8988T (cell line): ENCODE results near the gene CXCL8.

Experiments
- DNase-seq: peaks from one replicate; pipeline ENCODE4 v3.0.0; 2011

Gene CXCL8

DNA sequence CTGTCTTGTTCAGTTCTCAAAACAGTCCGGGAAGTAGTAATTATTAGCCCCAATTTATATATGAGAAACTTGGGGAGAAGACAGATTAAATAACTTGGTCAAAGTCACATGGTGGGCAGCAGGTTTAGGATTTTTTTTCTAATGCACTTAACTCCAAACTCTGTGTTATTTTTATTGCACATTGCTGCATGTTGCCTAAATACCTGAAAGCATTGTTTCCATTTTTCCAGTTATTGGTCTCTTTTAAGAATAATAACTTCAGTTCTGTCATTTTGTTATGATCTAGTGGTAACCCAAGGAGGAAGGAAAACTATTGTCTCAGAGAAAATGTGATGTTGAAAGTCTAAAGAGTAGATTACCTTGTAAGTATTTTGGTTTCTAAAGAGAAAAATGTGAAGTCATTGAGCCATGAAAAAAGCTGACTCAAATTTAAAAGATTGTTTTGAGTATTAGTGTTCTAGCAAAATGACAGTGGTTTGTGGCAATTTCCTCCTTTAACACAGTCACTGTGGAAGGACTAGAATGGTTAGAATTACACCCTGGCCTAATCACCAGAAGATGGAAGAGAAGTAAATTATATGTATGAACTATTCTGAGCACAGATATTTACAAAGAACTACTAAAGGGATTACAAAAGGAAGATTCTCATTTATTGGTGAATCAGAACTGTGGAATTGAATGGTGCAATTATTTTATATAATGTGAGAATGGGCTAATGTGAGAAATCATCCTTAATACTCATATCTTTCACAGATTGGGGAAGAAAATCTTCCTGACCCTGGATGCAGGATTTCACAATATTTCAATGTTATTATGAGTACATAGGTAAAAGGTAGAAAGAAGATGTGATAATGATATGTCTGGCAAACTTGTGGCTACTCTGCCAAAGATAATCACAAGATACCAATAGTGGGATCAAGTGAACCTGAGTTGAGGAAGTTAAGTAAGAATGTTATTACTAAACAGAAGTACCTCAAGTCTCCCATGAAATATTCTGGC is 21.7 kb upstream of the CXCL8 start:
- no peak for DNase-seq

DNA sequence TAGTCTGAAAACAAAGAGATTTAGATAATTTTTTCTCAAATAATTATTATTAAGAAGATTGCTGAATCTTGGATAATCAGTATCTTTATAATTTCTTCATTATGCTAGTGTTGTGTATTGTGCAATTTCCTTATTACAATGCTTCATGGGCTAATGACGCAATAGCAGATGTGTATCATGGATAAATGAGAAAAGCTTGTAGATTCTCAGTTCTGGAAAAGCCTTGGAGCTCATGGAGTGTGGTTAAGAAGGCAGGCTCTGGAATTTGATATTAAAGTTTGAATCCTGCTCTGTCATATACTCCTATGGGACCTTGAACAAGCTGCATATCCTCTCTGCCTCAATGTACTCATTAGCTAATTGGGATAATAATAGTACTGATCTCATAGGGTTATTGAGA is 18.9 kb upstream of the CXCL8 start:
- no peak for DNase-seq

DNA sequence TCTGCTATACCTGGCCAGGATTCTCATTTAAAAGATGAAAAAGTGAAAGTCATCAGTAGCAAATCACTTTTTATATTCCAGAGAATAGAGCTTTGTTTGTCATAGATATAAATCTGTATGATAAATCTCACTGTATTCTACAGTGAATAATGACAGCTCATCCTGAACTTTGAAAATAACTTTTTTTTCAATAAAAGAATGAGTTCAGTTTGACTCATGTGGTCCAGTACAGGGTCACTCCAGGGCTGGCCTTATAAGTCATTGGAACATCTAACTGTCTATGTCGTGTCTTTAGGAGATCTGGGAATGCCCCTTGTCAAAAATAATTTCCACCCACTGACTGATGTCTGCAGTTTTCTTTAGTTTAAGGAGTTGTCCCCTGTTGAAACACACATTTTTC is 18.5 kb upstream of the CXCL8 start:
- no peak for DNase-seq

DNA sequence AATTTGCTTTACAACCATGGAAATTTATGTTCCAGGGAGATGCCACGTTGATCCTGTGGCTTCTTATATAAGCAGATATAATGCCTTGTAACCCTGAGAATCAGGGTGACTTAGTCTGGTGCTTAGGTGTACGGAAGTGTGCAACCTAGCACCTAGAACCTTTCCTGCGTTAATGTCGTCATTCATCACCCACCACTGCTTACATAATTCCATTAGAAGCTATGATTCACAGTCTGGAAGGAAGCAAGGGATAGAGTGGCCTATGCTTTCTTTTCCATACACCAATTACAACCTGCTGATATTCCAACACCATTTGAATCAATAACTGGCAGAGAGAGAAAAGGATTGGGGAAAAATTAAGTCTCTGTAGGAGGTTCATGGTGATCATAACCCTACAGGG is 17.3 kb upstream of the CXCL8 start:
- DNase-seq, result no peak

DNA sequence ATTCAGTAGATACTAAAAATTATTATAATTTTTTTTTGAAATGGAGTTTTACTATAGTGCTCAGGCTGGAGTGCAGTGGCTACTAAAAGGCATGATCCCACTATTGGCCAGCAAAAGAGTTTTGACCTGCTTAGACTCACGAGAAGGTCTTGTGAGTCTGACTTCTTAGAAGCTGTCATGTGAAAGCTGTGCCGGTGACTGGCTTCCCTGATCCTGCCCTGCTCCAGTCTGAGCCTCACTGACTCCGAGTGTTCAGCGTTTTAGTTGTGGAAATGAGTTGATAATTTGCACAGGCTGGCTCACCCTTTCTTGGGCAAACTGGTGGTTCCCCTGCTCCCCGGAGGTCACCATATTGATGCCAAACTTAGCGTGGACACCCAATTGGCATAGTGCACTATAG is 16.4 kb upstream of the CXCL8 start:
- DNase-seq, result no peak

DNA sequence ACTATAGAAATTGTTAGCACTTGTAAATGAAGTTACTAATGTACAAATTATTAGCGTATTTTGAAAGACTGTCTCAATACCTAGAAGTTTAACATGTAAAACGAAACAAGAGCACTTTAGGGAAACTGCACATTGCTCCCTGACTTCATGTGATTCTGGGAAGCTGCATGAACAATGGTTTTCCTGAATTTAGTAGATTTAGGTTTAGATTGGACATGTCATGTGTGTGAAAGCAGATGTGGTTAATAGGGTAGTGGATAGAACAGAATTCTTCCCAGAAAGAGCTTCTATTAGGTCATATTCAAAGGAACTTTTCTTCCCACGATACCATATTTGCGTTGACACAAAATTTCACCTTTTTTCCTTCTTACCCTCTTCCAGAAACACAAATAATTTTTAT is 14.9 kb upstream of the CXCL8 start:
- DNase-seq, result no peak

DNA sequence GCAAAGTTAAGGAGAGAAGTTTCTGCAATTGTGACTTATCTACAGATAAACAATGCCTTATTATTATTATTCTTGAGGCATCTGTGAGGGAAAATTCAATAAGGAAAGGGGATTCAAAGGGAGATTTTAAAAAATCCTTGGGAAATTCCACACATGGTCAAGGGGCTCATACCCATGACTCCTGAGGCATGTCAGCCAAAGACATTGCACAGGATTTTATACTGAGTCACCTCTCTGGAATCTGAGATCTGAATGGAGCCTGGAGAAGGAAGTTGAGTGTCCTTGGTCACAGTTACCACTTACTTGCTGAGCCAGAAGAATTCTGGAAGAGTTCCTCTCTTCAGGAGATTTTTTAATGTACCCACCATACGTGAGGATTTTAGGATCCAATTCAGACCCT is 14.4 kb upstream of the CXCL8 start:
- DNase-seq, result peak; percentile 15

DNA sequence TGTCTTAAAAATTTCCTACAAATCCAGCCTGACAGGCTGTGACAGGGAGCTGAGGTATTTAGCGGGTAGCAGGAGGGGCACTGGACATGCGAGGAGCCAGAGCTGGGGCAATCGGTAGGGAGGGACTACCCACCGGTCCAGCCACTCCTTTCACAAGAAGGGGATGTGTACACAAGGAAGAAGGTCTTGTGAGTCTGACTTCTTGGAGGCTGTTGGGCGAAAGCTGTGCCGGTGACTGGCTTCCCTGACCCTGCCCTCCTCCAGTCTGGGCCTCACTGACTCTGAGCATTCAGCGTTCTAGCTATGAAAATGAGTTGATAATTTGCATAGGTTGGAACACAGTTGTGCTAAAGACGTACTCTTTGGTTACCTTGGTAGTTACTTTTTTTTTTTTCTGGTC is 12.7 kb upstream of the CXCL8 start:
- DNase-seq, result no peak

DNA sequence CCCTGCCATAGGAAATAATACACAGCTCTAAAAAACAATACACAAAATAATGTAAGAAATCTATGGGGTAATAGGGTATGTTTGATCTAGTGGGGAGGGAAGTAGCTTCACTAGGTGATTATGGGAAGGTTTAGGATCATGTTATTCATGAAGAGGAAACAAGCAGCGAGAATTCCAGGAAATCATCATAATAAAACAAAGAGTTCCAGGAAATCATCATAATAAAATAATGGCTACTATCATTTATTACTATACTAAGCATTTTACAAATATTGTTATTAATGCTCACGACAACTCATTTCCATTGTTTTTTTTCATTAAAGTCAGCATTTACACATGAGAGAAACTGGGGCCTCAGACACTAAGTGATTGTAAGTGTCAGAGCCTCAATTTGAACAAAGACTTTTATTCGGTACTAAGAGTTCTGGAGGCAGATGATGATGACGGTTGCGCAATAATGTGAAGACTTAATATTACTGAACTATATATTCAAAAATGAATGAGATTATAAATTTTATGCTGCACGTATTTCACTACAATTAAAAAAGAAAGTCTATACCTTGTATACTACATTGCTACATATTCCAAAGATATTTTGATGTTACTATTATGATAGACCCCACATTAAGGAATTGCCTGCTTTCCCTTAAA is 12.2 kb upstream of the CXCL8 start:
- no peak for DNase-seq

DNA sequence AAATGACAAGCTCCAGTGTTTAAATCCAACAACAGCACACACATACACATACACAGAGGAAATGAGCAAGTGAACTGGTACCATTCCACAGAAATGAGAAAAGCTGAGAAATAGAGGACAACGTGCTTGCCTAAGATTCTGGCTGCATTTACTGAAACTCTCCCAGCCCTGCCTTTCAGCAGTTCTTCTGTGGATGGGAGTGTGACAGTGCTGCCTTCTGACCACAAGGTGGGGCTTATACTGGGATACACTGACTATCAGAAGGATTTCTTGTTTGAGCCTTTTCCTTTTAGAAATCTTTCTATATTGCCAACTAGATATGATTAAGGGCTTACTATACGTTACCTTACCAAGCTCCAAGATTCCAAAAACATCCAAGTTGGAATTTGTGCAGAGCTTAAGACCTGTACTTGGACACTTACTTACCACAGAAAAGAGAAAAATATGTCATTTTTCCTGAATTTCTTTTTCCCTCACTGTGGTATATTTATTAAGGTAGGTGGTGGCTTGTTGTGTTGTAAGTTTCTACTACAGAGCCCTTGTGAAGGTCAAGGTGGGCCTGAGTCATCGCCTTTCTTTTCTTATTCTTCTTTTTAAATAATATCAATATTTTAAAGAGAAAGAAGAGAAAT is 10.7 kb upstream of the CXCL8 start:
- DNase-seq, result peak; percentile 20

DNA sequence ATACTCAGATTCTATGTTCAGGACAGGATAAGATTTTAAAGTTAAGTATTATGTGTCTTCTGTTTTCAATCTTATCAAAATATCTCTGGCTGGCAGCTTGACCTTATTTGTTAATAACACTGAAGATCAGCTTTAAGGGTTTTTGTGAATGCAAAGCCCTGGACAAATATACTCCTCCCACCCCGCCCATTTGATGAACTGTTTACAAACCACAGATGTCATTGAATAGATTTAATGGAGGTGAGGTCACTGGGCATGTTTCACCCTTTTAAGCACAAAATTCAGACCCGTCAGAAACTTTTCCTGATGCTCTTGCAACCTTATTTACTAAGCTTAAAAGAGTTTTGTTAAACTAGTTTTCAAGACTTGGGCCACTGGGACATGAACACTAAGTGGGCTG is 10.1 kb upstream of the CXCL8 start:
- no peak for DNase-seq

DNA sequence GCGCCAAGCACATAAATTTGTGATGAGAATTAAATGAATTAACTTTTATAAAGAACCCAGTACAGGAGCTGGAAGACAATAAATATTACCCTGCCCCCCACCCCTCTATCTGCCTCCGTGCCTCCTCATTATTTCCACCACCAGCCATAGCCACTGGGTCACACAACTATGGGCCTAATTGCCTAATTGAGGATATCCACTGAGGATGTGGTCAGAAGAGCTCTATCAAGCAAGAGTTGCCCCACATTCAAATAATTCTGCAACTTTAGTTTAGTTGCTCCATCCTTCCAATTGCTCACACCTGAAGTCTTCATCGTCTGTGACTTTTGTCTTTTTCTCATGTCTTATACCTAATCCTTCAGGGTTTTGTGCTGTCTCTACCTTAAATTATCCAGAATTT is 9.5 kb upstream of the CXCL8 start:
- no peak for DNase-seq

DNA sequence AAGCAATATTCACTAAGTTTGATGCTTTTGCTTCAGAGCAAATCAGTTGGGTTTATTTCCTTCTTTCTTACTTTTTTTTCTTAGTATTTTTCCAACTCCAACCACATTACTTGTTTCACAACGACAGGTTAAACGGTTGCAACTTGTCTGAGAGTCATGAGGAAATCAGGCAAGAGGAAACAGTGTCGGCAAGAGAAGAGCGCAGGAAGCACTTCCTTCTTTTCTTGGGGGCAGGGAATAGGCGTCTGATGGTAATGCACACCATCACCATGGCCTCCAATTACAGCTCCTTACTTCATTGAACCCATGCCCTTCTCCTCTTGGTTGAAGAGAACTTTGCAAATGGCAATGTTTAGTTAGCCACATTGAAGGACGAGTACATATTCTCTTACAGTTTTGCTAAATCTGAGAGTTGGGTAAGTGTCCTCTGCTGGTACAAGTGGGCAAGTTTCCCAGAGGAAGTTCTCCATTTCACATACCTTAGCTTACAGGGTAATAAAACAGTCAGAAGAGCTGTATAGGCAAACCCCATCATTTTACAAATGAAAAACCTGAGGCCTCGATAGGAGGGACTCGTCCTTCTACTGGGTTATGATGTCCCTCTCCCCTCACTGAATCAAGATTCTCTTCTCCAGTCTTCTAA is 8.3 kb upstream of the CXCL8 start:
- DNase-seq, result no peak

DNA sequence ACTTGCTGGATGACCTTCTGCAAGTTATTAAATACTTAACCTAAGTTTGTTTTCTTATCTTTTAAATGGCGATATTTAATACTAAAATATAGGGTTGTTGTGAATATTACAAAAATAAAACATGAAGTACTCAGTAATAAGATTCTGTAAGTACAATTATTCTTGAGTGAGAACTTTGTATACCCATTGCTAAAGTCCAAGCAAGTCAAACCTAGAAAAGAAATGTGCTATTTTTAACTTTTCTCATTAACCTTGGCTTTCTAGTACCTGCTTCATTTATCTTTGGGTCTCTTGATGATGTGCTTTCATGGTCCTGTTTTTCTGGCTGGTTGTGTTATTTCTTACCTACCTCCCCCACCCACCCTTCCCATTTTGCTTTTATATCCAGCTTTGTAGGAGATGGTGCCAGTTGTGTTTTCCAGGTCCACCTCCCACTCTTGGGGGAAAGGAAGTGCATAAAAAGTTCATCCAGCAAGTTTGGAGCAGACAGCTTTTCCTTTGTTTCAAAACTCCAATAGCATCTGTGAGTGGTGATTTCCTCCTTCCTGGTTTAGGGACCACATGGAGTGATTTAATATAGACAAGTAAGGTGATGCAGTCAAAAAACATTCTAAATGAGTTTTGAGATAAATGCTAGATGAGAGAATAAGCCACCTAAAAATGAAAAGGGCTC is 7.5 kb upstream of the CXCL8 start:
- DNase-seq, result no peak

DNA sequence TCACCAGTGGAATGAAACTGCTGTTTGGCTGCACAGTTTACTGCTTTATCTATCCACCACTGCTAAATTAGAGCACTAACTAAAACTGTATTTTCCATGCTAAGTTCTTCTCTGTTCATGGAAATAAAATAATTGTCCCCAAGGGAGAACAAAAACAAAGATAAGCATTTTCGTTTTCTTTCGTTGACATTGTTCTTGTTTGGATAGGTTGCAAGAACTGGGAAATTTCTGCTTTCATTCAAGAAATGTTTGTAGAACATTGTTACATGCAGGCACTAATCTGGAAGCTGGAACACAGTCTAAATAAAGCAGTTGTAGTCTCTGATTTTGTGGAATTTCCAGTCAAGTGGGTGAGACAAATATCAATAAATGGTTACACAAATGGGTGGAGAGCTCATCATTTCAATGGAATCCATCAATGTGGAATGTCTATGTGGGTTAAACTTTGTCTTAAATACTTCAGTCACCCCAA is 5.8 kb upstream of the CXCL8 start:
- no peak for DNase-seq

DNA sequence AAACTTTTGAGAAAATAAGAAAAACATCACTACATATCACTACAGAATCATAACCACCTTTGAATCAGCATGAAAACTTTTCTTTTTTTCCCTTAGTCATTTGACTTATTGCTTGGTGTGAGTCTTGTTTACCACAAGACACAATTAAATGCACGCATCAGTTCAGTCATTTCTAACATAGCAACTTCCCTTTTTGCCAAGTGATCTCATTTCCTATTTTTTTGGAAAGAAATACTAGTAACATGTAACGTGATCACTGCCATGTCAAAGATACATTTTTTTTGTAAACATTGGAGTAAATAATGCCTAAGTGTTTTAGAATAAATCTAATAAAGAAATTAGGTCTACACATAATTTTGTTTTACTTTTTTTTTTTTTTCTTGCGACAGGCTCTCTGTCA is 5.1 kb upstream of the CXCL8 start:
- no peak for DNase-seq

DNA sequence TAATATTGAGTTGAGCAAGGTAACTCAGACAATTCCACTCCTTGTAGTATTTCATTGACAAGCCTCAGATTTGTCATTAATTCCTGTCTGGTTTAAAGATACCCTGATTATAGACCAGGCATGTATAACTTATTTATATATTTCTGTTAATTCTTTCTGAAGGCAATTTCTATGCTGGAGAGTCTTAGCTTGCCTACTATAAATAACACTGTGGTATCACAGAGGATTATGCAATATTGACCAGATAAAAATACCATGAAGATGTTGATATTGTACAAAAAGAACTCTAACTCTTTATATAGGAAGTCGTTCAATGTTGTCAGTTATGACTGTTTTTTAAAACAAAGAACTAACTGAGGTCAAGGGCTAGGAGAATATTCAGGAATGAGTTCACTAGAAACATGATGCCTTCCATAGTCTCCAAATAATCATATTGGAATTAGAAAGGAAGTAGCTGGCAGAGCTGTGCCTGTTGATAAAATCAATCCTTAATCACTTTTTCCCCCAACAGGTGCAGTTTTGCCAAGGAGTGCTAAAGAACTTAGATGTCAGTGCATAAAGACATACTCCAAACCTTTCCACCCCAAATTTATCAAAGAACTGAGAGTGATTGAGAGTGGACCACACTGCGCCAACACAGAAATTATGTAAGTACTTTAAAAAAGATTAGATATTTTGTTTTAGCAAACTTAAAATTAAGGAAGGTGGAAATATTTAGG is 821 bp downstream of the CXCL8 start:
- DNase-seq, result no peak

DNA sequence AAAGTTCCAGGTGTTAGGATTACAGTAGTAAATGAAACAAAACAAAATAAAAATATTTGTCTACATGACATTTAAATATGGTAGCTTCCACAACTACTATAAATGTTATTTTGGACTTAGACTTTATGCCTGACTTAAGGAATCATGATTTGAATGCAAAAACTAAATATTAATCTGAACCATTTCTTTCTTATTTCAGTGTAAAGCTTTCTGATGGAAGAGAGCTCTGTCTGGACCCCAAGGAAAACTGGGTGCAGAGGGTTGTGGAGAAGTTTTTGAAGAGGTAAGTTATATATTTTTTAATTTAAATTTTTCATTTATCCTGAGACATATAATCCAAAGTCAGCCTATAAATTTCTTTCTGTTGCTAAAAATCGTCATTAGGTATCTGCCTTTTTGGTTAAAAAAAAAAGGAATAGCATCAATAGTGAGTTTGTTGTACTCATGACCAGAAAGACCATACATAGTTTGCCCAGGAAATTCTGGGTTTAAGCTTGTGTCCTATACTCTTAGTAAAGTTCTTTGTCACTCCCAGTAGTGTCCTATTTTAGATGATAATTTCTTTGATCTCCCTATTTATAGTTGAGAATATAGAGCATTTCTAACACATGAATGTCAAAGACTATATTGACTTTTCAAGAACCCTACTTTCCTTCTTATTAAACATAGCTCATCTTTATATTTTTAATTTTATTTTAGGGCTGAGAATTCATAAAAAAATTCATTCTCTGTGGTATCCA is 1.6 kb downstream of the CXCL8 start:
- no peak for DNase-seq

DNA sequence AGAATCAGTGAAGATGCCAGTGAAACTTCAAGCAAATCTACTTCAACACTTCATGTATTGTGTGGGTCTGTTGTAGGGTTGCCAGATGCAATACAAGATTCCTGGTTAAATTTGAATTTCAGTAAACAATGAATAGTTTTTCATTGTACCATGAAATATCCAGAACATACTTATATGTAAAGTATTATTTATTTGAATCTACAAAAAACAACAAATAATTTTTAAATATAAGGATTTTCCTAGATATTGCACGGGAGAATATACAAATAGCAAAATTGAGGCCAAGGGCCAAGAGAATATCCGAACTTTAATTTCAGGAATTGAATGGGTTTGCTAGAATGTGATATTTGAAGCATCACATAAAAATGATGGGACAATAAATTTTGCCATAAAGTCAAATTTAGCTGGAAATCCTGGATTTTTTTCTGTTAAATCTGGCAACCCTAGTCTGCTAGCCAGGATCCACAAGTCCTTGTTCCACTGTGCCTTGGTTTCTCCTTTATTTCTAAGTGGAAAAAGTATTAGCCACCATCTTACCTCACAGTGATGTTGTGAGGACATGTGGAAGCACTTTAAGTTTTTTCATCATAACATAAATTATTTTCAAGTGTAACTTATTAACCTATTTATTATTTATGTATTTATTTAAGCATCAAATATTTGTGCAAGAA is 2.3 kb downstream of the CXCL8 start:
- no peak for DNase-seq

DNA sequence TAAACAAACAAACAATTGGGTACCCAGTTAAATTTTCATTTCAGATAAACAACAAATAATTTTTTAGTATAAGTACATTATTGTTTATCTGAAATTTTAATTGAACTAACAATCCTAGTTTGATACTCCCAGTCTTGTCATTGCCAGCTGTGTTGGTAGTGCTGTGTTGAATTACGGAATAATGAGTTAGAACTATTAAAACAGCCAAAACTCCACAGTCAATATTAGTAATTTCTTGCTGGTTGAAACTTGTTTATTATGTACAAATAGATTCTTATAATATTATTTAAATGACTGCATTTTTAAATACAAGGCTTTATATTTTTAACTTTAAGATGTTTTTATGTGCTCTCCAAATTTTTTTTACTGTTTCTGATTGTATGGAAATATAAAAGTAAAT is 2.9 kb downstream of the CXCL8 start:
- no peak for DNase-seq

DNA sequence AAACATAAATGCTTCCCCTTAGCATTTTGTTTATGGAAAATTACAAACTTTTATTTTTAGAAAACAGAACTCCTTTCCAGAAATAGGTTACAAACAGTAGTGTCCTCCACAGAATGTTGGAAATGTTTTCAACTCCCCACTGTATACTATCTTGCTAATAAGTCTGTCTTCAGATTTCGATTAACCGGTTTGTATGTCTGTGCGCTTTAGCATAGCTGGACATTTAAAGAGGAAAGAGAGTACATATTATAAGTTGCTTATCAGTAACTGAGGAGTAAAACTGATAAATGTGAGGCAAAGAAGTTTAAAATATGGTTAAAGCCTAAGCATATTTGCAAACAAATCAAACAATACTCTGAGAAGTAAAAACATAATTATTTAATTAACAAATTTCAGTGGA is 3.4 kb downstream of the CXCL8 start:
- DNase-seq, result no peak
